Upper lobe of right lung (tissue), 1 donor: ENCODE data around the gene MAP2K5. TPM values are rescaled to one million over a fixed set of nuclear protein-coding genes. Genes with fewer than 3 reads are reported as not detected.

ENCODE experiments used
- ATAC-seq: fragments of 200-7000 bp; cut with Tn5 transposase; one replicate; pipeline ENCODE4 v1.9.1; 2020; ENCODE audit warnings: mild to moderate bottlenecking, moderate library complexity
- DNase-seq: peaks from one replicate; pipeline ENCODE4 v3.0.0-alpha.2; 2020
- H3K27ac ChIP-seq: fragments of 200-600 bp; one replicate; pipeline ENCODE4 v1.8.0; 2022
- H3K27me3 ChIP-seq: fragments of 200-600 bp; one replicate; pipeline ENCODE4 v1.8.0; 2022; ENCODE audit warnings: mild to moderate bottlenecking
- H3K36me3 ChIP-seq: fragments of 200-600 bp; one replicate; pipeline ENCODE4 v1.8.0; 2022
- H3K4me1 ChIP-seq: fragments of 200-600 bp; one replicate; pipeline ENCODE4 v1.8.0; 2022
- H3K4me3 ChIP-seq: fragments of 200-600 bp; one replicate; pipeline ENCODE4 v1.8.0; 2022; ENCODE audit warnings: mild to moderate bottlenecking
- H3K9me3 ChIP-seq: fragments of 200-600 bp; one replicate; pipeline ENCODE4 v1.8.0; 2022
- intact Hi-C: fragments of 100-400 bp; cut with DNase I; formaldehyde crosslinking; loops from one replicate; pipeline ENCODE4 v1.11.0; 2022
- total RNA-seq: library from RNA; stranded (reverse); fragmentation: NEBNext Ultra II Directional; extraction: Animal tissue kit (Norgen Biotek cat#: 25700); gene quantifications from one replicate; pipeline ENCODE4 v1.2.1, GENCODE V29; 2021
- TF ChIP-seq, protein P1 (sequence below): fragments of 200-600 bp; IDR thresholded peaks from one replicate; pipeline ENCODE4 v1.8.0; 2022; ENCODE audit warnings: antibody characterized with exemption
- donor health status: DM: no; HTN: yes; CAD: no; lungs with severe emphysema.

Gene MAP2K5
- total RNA-seq, 1 donor from 2014 or later = 18.3 TPM

DNA sequence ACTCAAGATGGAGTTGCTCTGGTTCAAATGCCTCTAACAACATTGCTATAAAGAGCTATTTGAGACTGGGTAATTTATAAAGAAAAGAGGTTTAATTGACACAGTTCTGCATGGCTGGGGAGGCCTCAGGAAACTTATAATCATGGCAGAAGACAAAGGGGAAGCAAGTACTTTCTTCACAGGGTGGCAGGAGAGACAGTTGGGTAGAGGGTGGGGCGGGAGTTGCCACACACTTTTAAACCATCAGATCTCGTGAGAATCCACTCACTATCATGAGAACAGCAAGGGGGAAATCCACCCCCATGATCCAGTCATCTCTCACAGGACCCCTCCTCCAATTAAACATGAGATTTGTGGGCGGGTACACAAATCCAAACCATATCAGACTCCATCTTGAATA, 30.7 kb downstream of the MAP2K5 start:
- H3K4me1 ChIP-seq = peaks cover 5% of the 10 kb centered on the region
- no peak for DNase-seq
- TF ChIP-seq, protein P1, sequence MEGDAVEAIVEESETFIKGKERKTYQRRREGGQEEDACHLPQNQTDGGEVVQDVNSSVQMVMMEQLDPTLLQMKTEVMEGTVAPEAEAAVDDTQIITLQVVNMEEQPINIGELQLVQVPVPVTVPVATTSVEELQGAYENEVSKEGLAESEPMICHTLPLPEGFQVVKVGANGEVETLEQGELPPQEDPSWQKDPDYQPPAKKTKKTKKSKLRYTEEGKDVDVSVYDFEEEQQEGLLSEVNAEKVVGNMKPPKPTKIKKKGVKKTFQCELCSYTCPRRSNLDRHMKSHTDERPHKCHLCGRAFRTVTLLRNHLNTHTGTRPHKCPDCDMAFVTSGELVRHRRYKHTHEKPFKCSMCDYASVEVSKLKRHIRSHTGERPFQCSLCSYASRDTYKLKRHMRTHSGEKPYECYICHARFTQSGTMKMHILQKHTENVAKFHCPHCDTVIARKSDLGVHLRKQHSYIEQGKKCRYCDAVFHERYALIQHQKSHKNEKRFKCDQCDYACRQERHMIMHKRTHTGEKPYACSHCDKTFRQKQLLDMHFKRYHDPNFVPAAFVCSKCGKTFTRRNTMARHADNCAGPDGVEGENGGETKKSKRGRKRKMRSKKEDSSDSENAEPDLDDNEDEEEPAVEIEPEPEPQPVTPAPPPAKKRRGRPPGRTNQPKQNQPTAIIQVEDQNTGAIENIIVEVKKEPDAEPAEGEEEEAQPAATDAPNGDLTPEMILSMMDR = no peak
- no peaks in the 10 kb centered on the region for H3K36me3 ChIP-seq
- H3K9me3 ChIP-seq = no peaks in the 10 kb centered on the region
- H3K4me3 ChIP-seq = no peak overlapping the region
- H3K27ac ChIP-seq = no peak overlapping the region
- H3K27me3 ChIP-seq = no peaks in the 10 kb centered on the region
- intact Hi-C loops = no loop called here
- ATAC-seq = no peak

DNA sequence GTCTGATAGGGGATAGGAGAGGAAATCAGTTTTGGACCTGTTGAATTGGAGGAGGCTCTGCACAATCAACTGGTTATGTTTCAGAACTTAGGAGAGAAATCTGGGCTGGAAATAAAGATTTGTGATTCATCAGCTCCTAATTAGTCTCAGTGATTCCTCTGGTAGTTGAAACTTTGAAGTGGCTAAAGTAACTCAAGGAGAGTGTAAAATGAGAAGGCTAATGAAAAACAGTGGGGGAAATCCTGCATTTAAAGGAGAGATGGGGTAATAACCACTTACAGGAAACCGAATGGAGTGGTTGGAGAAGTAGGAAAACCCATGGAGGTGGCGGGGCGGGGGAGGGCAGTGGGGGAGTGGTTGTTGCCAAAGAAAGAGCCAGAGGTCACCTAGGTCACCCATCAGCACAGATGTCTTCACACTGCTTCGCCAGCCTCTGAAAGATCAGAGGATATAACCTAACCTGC, 32.6 kb downstream of the MAP2K5 start:
- peak; percentile 66 for DNase-seq
- Histone ChIP-seq H3K4me1 (peaks cover 5% of the 10 kb centered on the region), H3K27ac (no peak overlapping the region), H3K27me3 (no peaks in the 10 kb centered on the region), H3K36me3 (no peaks in the 10 kb centered on the region), H3K9me3 (no peaks in the 10 kb centered on the region), H3K4me3 (no peak overlapping the region)
- TF ChIP-seq, protein P1 = no peak
- ATAC-seq = peak; percentile 70
- intact Hi-C loops = no loop called here

DNA sequence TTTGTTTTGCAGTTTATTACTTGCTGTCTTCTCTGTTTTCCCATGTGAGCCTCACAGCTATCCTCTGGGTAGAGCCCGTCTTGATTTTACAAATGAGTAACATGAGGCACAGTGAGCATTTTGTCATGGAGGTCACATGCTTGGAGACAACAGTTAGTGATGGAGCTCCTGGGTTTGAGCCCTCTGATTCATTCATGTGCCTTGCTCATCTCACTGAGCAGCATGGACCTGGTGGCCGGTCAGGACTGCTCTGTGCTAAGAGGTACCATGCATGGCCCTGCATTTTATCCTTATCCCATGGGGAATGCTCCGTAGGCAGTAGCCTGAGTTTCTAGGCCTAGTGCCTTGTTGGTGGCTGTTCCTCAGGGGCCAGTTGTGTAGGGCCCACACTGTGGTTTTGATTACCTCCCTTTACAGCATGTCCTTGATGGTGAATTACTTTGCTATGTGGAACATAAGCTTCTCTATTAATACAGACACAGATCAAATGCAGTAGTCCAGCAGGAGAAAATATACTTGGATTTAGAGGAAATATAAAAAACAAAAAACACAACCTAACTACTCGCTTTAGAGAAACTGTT, 35.6 kb downstream of the MAP2K5 start:
- Histone ChIP-seq H3K27ac (no peak overlapping the region), H3K4me1 (peaks cover 5% of the 10 kb centered on the region), H3K4me3 (no peak overlapping the region), H3K9me3 (no peaks in the 10 kb centered on the region), H3K36me3 (no peaks in the 10 kb centered on the region), H3K27me3 (no peaks in the 10 kb centered on the region)
- intact Hi-C loops = no loop called here
- DNase-seq (no peak), ATAC-seq (no peak)
- TF ChIP-seq, protein P1 = no peak

DNA sequence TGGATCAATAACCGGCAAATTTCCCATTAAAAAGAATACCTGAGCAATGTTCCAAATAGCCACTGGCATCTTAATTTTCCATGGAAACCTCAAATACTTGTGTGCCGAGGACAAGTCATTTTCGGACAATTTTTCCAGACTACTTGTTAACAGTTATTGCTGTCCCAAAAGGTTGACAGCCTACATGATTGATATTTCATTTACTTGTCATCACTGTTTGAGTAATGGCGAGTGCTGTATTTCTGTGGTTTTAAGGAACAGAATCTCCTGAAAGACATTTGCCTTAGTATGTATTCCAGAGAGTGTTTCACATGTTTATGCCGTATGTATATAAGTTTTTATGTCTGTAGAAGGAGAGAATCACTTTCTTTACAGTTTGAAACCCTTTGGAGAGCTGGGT, 36.7 kb downstream of the MAP2K5 start:
- peaks cover 5% of the 10 kb centered on the region for H3K4me1 ChIP-seq
- TF ChIP-seq, protein P1 = no peak
- H3K27ac ChIP-seq = no peak overlapping the region
- no peaks in the 10 kb centered on the region for H3K27me3 ChIP-seq
- no peak overlapping the region for H3K4me3 ChIP-seq
- no peaks in the 10 kb centered on the region for H3K9me3 ChIP-seq
- DNase-seq = no peak
- no peaks in the 10 kb centered on the region for H3K36me3 ChIP-seq
- intact Hi-C loops = no loop called here
- ATAC-seq = no peak

DNA sequence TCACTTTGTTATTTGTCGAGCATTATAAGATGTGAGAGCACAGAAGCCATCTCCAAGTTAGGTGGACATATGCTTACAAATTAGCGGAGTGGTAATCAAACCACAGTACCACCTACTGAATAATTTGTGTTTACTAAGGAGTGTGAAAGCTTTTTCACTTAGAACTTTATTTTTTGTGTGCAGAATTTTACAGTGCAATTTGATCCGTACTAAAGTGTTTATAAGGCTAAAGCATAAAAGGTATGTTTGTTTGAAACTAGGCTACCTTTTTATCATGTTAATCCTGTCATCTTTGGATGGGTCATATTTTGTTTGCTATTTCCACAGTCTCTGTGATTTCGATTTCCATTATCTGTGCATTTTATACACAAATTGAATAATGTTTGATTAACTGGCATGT, 37.5 kb downstream of the MAP2K5 start:
- intact Hi-C loops = no loop called here
- Histone ChIP-seq H3K36me3 (no peaks in the 10 kb centered on the region), H3K4me3 (no peak overlapping the region), H3K4me1 (peaks cover under 1% of the 10 kb centered on the region), H3K27ac (no peak overlapping the region), H3K27me3 (no peaks in the 10 kb centered on the region), H3K9me3 (no peaks in the 10 kb centered on the region)
- TF ChIP-seq, protein P1 = no peak
- DNase-seq (no peak), ATAC-seq (no peak)

DNA sequence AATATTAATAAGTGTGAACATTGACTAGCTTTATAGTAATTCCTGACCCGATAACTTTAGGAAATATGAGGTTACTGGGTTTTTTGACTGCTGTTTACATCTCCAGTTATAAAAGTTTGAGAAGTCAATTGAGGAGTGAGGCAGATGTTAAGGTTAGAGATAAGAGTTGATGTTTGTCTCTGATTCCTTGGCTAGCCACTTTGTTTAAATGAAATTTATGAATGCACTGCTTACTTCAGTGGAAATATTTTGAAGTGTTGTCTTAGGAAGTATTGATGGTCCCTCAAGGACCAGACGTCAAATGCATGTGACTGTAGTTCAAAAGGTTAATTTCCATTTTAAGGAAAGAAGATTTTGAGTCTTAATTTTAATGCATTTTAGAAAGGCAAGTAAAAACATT, 41.7 kb downstream of the MAP2K5 start:
- Histone ChIP-seq H3K4me3 (no peak overlapping the region), H3K27me3 (no peaks in the 10 kb centered on the region), H3K36me3 (peaks cover 23% of the 10 kb centered on the region), H3K4me1 (no peaks in the 10 kb centered on the region), H3K27ac (no peak overlapping the region), H3K9me3 (no peaks in the 10 kb centered on the region)
- intact Hi-C loops = no loop called here
- ATAC-seq = no peak
- TF ChIP-seq, protein P1 = no peak
- no peak for DNase-seq
